NCI-H2029 (cell line): ENCODE data around the gene CRIP1.

Source experiments
- DNase-seq: peaks from one replicate; lab custom pipeline; 2025; lab: John Stamatoyannopoulos, UW

The CRIP1 gene

DNA sequence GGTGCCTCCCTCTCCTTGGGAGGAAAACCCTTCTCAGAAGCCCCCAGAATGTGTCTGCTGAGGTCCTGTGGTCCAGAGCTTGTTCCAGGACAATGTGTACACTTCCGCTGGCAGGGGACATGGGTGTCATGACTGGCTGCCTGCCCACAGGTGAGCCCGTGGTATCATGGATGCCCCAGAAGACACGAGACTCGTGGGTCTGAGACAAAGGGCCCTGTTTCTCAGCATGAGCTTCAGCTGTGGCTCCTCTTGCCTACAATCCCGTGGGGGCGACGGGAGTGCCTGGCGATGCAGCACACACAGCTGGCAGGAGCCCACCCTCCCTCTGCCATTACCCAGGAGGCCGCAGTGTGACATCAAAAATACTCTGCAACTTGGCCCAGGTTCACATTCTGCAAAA, 46.7 kb downstream of the CRIP1 start:
- DNase-seq = no peak

DNA sequence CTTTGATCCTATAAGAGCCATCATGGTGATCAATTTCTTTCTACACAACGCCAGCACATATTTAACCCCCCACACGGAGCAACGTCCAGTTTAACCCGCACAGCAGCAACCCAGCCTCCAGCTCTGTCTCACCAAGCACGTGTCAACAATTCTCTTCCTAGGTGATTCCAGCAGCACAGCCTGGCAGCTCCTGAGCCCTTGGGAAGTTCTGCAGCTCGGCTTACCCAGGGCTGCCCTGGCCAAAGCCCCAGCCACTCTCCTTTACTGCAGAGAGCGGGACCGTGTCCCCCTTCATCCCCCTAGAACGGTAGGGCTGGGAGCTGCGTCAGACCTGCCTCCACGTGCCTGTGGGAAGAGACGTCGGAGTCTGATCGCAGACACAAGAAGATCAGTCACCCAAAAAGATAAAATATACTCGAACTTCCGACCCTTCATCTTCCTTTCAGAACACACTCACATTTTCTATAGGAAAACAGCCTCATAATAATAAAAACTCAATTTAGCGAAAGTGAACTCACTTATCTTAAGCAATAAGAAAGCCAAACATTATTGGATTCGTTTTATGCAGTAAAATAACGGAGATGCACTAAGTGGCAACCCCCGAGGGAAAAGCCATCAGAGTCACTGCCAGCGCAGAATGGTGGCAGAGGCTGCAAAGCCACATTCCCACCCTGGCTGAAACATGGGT, 47.3 kb downstream of the CRIP1 start:
- no peak for DNase-seq

DNA sequence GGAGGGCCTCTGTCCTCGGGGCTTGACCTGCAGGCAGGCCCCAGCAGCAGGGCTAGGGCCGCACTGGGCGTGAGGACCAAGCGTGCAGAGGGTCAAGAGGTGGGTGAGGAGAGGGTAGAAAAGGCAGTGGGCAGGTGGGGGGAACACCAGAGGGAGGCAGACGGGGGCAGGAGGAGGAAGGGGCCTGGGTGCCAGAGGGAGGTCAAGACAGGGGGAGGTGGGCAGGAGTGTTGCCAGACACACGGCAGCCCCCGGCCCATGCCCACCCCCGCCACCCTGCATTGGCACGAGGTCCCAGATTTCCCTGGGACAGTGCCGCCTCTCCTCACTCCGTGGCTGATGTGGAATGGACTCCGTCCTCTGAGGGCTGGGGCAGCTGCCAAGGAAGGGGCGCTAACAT, 47.9 kb downstream of the CRIP1 start:
- no peak for DNase-seq

DNA sequence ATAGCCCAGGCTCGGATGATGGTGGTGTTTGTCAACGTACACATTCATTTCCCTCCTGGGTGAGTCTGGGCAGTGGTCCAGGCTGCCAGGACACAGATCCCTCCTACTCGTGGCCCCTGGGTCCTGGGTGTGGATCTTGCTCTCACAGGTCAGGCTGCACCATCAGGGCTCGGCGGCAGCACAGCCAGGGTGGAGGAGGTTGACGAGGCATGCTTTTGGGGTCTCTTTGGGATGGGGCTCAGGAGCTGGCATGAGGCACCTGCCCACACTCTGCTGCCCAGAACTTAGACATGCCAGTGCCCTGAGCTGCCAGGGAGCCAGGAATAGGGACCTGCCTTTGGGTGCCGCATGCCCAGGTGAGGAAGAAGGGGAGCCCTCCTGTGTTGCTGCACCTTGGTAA, 49.4 kb downstream of the CRIP1 start:
- DNase-seq = no peak

DNA sequence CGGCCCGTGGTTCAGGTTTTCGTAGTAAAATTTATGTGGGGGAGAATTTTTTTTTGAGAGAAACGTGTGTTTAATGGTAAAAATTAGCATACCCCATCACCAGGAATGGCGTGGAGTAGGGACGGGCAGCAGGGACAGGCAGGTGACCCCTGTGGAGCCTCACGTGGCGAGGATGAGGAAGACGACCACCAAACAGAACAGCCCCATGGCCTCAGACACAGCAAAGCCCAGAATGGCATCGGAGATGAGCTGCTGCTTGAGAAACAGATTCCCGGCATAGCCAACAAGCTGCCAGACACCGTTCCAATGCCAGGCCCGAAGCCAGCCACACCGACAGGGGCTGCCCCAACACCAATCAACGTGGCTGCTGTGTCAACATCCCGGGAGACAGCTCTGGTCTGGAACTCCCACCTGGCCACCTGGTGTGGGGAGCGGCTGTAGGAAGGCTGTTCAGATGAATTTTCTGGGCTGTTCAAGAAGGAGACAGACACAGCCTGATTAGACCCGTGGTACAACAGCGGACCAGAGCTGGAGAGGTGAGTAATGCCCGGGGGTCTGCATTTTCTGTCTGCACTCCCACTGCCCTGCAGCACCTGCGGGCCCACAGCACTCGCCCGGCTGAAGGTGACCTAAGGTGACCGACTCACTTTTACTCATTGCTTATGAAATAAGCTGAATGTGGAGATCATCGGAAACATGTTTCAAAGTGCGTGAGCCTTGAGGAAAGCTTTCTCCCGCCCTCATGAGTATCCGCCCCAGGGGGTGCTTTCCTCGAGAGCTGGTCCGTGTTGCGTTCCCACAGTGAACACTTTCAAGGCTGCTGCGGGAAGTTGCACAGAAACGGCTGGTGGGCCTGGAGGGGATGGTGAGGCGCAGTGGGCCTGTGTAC, 50.2 kb downstream of the CRIP1 start:
- no peak for DNase-seq

DNA sequence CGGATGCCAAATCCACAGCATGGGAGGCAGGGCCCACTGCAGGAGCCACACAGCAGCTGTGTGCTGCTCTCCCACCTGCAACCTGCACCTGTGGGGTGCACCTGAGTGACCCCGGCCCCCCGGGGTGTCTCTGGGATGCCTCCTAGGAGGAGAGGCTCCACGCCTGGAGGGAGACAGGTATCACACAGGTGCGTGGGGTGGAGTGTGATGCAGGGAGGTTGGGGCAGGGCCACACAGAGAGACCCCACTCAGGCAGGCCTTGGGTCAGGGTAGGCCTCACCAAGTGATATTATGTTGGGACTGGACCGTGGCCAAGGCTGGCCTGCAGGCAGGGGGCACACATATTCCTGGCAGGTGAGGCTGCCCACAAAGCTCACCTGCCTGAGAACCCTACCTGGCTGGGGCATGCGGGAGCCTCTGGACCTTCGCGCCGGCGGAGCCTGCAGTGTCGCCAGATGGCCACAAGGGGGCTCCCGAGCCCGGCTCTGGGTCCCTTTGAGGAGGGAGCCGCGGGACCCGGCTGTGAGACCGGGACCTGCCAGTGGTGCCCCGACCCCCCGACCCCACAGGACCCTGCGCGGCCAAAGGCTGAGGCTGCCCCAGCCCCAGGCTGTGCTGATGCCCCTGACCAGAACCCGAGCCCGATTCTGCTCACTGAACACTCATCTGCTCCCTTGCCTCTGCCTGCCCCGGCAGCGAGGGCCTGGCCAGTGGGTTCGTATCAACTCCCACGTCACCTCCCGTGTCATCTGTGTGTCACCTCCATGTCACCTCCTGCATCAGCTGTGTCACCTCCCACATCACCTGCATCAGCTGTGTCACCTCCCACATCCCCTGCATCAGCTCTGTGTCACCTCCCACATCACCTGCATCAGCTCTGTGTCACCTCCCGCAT, 51.1 kb downstream of the CRIP1 start:
- DNase-seq = no peak
